Mucosa of gallbladder (tissue), 1 donor: Measurements from ENCODE around the gene PIRT. TPM values are rescaled to one million over a fixed set of nuclear protein-coding genes. Genes with fewer than 3 reads are reported as not detected.

Experiments
- DNase-seq: peaks from one replicate; pipeline ENCODE4 v3.0.0-alpha.2; 2020; ENCODE audit warnings: low spot score
- total RNA-seq: library from RNA; stranded (reverse); gene quantifications from one replicate; pipeline ENCODE4 v1.2.1, GENCODE V29; 2021
- donor health status: DM: no; HTN: no; CAD: no.

PIRT gene
- total RNA-seq, 1 donor from 2014 or later: 0.32 TPM

DNA sequence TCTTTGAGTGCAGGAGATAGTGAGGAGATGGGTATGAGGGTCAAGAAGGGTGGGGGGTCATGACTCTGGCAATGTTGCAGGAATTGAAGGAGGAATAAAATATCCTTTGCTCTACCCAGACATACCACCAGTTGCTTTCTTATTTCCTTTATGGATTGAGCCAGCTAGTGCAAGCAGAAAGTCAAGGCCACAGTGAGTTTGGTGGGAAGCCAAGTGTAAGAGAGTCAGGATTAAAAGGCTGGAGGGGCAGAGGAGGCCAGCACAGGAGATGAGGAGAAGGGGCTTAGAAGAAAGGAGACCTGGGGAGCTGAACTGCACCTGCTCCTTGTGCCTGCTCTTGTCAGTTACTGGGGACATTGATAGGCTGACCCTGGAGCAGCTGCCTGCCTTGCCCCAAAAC, 16.1 kb downstream of the PIRT start:
- no peak for DNase-seq

DNA sequence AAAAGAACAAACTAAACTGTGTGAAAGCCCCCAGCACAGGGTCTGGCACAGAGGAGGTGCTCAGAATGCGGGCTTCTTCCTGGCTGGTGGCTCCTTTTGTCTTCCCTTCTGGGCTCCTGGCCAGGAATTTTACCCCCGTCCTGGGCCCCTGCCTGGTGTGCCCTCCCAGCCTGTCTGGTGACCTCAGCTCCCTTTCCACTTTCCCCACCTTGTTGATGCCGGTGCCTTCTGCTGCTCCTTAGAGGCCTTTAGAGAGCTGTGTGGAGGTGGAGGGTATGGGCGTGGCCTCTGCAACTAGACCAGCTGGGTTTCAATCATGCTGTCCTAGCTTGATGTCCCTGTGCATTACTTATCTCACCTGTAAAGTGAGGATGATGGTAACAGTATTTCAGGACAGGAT, 16.8 kb downstream of the PIRT start:
- DNase-seq: no peak

DNA sequence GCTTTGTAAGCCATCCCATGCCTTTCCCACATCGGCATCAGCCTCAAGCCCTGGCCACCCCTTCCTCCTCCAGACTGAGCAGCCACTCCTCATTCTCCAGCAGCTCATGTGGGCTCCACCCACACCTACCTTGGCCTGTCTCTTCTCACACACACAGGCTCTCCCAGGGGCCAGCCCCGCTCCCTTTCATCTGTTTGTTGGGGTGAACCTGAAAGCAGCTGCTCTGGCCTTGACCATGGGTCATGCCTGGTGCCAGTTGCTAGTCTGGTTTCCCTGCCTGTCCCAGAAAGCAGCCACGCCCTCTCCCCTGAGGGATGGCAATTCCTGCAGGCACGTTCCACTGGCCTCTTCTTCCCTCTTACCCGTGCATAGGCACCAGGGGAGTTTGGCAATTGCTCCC, 22.6 kb downstream of the PIRT start:
- DNase-seq: no peak

DNA sequence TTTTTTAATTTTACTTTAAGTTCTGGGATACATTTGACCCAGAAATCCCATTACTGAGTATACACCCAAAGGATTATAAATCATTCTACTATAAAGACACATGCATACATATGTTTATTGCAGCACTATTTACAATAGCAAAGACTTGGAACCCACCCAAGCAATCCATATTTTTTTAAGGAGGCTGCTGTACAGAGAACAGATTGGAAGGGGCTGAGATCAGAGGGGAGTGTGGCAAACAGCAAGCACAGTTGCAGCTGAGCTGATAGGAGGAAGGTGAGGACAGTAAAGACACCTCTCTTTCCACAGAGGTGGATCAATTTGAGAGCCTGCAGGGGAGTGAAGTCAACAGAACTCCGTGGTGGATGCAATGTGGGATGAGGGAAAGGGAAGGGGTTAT, 23.8 kb downstream of the PIRT start:
- DNase-seq: no peak

DNA sequence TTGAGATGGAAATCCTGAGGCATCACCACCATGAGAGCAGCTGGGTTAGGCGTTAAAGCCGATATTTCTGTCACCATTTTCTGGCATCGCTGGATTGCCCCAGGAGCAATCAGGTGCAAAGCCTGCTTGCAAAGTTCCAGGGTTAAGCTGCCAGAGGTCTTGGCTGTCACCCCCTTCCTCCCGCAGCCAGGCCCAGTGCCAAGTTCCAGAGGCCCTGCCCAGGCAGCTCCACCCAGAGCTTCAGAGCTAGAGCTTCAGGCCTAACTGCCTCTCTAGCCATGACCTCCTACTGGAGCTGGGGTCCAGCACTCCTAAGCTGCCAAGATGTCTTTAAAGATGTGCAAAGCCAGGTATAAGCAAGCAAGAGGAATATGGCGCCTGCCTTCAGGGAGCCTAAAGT, 25.2 kb downstream of the PIRT start:
- peak; percentile 44 for DNase-seq

DNA sequence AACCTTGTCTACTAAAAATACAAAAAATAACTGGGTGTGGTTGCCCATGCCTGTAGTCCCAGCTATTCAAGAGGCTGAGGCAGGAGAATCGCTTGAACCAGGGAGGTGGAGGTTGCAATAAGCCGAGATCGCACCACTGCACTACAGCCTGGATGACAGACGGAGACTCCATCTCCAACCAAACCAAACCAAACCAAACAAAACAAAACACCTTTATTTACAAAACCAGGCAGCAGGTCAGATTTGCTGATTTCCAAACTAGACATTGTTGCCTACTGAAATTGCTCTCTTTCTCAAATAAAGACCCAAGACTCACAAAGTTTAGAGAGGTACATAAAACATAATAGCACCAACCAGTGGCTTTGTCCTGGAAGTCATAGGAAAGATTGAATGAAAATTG, 28.3 kb downstream of the PIRT start:
- DNase-seq: no peak

DNA sequence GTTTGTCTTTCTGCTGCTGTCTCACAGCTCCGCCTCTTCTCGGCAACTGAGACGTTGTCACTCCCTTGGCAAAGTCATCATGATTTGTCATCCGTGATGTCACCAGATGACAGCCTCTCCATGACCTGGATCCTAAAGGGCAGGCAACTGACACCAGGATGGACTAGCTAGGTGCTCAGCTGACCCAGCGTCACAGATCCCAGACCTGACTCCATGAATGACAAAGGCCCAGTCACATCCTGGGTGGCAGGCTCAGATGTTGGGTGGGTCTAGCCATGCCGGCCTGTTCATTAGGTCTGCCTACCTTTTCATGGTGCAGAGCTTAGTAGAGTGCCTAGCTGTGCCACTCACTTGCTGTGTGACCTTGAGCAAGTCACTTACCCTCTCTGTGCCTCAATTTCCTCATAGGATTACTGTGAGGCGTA, 30.2 kb downstream of the PIRT start:
- no peak for DNase-seq

DNA sequence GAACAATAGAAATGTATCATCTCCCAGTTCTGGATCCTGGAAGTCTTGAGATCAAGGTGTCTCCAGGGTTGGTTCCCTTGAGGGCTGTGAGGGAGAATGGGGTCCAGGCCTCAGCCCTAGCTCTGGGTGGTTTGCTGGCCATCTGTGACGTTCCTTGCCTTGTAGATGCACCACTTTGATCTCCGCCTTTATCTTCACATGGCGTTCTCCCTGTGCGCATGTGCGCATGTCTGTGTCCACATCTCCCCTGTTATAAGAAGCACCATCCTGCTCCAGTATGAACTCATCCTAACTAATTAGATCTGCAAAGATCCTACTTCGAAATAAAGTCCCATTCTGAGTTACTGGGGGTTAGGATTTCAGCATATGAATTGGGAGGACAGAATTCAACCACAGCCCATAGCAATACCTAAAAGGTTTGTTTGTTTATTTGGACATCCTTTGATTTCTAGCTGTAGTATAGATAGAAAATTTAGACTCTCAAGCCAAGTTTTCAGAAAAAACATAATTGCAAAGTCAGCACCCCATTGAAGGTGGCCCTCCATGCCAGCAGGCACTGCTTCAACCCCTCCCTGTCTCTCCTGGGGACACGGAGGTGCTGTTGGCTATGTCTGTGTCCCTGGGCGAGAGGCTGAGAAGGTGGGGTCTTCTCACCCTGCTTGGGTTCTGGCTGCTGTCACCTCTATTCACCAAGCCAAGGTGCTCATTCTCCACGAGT, 31.2 kb downstream of the PIRT start:
- no peak for DNase-seq

DNA sequence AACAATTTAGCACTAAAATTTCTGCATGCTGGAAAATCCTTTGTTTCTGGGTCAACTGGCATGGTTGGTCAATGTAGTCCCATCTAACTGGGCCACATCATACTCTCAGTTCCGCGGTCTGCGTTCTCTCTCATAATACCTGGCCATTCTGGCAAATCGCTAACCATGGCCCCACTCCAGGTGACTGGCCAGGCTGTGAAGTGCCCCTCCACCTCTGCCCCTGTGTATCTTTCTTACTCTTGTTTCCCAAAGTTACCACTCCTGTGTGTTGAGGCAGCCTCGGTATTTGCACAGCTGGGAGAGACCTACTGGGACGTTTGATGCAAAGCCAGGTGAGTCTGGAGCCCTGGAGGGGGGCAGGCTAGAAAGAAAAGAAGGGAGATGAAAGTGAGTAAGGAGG, 32.0 kb downstream of the PIRT start:
- no peak for DNase-seq

DNA sequence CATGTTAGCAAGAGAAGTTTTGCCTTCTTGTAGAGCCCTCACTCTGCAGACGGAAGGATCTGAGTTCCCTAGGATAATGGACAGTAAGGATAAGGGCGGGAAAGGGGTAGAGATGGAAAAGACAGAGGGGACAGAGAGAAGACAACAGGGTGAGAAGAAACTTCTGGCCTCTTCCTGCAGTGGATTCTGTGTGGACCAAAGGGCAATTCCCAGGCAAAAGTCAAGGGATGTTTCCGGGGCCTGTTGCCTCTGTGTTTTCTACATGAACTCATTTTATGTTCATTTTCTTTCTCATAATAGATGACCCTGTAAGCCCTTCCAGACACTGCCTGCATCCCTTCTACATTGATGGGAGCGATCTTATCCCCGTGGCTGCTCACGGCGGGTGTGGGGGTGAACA, 33.3 kb downstream of the PIRT start:
- no peak for DNase-seq

DNA sequence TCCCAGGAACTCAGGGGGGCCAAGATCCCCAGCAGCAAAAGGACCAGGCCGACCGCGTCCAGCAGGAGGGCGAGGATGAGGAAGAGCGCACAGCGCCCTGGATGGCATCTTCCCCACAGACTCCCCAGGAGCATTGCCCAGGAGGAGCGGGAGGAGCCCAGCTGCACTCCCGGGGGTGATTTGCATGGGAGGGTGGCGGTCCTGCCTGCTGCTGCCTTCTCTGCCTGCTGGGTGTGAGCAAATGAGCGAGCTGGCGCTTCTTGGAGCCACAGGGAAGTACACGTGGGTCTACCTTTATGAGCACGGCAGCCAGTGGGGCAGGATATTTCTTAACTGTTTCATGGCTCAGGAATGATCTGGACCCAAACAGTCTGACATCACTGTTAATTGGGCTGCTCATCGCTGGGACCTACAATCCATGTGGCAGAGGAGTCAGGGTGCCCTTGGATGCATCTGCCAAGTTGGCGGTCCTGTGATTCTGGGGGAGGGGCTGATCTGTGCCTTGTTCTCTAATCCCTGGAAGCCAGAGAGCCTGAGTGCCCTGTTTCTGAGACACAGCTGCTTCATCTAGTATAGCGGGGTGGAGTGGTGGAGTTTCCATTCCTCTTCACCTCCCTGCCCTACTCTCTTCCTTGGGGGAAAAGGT, 33.9 kb downstream of the PIRT start, which contains the start of gene TMEM238L:
Gene TMEM238L, minus strand, starts transcription at position 270 of the 646 bp plus-strand sequence. Its CDS starts 136 bp downstream, at position 134.
- DNase-seq: peak; percentile 34

DNA sequence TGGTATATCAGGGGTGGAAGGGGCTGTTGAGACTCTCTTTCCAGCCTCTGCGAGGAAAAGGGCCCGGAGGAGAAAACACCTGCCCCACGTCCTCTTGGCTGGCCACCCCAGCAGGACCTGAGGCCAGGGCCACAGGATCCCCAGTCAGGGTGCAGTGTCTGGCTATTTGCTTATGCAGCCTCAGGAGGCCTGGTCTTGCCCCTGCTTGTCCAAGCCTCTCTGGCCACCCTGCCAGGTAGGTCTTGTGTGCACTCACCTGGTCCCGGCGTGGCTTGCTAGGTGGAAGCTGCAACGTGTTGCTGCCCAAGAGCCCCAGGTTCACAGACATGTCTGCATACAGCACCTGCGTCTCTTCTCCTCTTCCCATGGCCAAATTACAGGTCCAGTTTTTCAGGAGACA, 34.5 kb downstream of the PIRT start:
- no peak for DNase-seq

DNA sequence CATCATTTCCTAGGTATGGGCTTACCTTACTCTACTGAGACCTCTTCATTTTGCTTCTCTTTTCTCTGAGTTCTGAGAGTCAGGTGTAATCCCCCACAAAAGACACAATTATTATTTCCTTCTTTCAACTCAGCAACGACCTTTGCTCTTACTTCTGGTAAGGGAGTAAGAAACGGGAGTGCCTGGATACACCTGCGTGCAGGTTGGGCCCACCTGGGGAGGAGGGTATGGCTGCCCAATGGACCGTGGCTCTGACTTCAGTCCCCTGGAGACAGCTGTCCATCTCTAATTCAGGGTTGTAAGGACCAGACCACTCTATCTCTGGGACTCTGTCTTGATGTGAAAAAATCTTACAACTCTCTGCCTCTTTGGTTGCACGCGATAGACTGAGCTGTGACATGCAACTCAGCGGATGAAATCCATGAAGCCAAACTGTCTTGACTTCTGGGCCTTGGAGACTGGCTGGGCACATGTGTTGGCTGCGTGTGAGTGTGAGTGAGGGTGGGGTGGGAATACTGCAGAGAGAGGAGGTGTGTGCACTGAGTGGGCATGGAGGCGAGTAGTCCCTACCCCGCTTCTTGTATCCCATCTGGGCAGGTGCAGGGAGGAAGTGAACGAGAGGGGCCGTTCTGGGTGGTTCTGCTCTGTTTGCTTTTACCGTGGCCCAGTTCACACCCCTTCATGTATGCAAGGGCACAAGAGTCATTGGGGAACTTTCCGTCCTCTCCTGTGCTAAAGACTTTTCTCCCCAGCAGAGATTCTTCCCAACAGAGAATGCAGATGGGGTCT, 35.2 kb downstream of the PIRT start:
- DNase-seq: no peak

DNA sequence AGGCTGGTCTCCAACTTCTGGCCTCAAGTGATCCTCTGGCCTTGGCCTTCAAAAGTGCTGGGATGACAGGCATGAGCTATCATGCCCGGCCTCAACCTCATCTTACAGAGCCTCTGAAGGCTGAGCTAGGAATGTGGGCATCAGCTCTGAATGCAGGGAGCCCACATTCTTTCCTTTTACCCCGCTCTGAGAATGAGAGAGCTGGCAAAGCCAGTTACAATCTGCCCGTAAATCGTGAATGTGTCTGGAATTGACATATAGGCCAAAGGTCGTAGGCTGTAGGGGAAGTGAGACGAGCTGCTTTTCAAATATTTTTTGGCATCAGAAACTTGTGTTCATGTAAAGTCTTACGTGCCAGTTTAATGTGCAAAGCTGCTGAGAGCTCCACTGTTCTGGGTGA, 38.5 kb downstream of the PIRT start:
- DNase-seq: no peak

DNA sequence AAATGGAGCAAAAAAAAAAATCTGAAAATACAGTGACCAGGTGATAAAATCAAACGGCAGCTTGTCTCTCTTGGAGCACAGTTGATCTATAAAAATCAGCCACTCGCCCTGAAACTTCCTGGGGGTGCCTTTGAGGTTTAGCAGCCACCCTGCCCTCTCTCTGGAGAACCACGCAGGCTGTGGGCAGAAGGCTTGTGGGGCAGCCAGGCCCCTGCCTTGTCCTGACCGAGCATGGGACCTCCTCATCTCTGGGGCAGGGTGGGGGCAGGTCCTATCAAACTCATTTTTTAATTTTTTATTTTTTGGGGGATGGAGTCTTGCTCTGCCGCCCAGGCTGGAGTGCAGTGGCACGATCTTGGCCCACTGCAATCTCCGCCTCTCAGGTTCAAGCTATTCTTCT, 39.0 kb downstream of the PIRT start:
- DNase-seq: no peak

DNA sequence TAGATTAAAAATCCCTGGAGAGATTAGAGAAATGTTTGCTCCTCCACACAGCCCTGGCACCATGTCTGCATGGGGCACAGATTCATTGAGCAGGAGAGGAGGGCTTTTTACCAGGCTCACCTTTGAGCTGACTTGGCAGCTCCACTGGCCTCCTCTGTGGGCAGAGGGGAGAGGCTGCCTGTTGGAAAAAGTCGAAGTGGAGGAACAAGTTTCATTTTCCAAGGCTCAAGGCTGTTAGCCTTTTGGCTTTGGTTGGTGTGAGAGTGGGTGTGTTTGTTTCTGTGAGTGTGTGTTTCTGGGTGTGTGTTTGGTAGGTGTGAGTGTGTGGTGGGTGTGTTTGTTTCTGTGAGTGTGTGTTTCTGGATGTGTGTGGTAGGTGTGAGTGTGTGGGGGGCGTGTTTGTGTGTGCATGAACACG, 39.5 kb downstream of the PIRT start:
- DNase-seq: peak; percentile 69

DNA sequence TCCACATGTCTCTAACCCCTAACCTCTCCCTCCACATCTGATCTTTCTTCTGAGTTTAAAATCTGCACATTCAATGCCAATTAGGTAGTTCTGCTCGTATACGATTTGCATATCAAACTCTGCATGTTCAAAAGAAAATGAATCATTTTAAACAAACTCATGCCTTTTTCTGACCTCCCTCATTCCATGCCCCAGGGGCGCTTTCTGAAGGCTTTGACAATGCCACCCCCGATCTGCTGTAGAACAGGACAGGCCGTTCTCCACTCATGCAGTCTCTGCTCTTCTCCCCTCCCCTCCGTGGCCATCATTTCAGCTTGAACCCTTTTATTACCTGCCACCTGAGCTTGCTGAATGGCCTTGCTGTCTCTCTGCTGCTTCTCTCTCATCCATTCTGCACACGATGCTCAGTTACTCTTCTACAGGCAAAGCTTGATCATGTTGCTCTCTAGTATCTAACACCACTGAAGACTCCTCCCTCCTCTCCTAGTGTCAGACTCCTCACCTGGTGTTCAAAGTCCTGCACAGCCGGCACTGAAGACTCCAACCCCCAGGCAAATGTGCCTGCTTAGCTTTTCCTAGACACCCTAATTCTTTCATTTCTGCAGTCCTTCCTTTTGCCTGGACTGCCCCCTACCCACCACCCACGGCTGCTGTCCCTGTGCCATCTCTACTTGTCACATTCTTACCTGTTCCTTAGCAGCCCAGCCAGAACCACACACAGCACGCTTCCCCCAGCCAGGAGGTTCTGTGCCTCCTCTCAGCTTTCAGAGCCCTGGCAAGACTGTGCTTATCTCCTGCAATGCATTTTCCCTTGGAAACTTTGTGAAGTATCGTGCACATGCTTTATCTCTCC, 40.2 kb downstream of the PIRT start:
- no peak for DNase-seq

DNA sequence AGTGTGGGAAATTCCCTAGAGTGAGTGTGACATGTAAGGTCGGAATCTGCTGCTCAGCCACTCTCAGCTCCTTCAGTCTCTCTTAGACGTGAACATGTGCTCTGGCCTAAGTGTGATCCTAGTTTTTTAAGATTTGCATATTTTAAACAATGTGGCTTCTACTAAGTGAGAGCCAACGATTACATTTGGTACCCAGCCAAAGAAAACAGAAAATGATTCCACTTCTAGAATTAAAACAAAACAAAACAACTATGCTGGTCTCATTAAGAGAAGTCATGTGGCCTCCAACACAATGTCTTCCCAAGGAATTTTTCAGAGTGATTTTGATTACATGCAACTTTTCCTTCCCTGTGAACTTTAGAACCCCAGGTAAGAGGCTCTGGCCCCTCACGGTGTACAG, 44.1 kb downstream of the PIRT start:
- DNase-seq: no peak

DNA sequence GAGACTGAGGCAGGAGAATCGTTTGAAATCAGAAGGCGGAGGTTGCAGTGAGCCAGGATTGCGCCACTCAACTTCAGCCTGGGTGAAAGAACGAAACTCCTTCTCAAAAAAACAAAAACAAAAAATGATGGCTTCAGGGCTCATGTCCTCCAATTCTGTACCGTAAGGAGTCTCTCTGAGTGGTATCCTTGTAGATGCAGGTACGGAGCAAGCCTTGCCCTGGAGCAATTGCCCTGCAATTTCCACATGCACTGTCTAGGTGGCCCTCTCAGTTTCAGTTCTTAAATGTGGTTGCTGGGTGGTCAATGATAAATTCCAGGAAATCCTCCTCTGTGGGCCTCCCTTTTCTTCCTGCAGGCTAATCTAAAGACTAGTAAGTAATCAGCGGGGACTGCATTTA, 44.6 kb downstream of the PIRT start:
- DNase-seq: no peak

DNA sequence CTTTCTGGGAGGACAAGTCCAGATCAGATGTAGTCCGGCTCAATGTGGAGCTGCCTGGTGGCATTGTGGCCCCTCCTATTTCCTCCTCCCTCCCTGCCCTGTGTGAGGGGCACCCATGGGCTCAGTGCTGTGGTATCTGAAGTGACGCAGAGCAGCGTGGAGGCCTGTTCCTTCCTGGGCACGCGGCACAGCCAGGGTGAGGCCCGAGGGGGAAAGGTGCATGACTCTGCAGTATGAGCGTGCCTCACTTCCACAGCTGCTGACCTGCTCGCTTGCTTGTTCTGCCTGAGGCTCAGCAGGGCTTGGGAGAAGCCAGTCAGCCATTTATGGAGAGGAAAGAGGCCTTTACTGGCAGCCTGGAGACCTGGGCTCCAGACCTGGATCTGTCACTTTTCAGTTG, 45.7 kb downstream of the PIRT start:
- no peak for DNase-seq

DNA sequence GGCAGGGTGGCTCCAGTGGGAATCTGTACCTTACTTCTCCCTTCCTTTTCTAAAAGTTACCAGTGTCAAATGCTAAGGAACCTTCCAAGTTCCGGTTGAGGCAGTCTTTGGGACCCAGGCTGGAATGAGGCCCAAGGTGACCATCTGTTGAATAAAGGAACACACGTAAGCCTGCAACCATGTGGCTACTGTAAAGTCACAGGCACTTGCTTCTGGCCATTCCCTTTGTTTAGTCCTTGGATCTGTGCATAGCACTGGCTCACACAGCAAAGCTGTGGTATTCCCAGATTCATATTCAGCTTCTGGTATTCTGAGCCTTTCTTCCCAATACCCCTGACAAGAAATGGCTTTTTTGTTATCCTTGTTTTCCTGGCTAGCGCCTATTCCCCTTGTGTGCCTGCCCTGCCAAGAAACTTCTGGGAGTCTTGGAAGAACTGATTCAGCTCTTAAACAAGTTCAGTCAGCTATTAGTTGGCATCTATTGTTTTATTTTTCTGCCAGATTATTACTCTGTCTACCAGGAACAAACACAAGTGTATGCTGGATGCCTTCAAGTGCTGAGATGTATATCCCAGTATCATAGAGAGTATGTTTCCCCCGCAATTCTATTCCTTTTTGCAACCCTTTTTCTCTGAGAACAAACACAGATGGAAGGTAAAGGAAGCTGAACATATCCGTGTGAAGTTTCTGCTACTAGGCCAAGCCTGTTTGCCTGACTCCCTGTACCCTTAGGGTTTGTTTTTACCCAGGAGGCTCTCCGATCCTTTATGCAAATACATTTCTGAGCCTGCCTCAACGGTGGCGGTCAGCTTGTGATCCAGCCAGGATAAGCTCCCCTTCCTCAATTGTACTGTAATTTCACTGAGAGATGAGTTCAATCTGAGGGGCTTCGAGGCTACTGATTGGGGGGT, 47.1 kb downstream of the PIRT start:
- no peak for DNase-seq
